ENCODE measurements around the gene DHFR. TPM values are rescaled to one million over a fixed set of nuclear protein-coding genes. Genes with fewer than 3 reads are reported as not detected.
"Not testable (repeated sequence)": the region's sequence is repeated elsewhere in the genome, so short reads cannot be mapped to it uniquely, and the experiment has no call there.

The DHFR gene
- total and polyA plus RNA-seq, 8 donors, result 19.5 to 69.8 (median 43.7) TPM

DNA sequence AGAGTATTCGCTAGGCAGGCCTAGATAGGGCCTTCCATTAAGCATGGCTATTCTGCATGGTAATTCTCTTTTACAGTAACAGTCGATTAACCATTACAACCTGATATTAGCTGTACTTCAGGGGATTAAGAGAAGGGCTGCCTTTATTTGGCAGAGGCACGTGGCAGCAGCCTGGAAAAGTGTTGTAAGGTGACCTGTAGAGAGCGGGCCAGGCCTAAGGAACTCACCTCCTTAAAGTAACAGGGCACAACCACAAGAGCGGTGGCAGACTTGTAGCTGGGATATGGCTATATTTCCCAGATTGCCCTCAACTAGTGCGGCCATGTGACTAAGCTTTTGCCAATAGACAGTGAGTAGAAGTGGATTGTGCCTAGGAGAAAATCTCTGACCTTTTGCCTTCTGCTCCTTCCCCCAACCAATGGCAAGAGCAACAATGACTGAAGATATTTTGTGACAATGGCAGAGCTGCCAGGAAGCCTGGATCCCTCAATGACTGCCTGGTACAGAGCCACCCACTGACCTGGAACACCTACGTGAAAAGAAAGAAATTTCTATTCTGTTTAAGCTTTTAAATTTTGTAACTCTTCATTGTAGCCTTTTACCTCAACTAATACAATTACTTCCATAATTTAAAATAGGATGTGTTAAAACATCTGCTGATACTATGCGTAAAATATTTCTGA is 65.8 kb downstream of the DHFR start:
- Histone ChIP-seq H3K9me3 (no peaks in the 10 kb centered on the region), H3K4me1 (peaks cover 0 to 7% of the 10 kb centered on the region in 2 donors), H3K27me3 (no peaks in the 10 kb centered on the region), H3K4me3 (no peak overlapping the region), H3K27ac (no peak overlapping the region), H3K36me3 (no peaks in the 10 kb centered on the region)
- DNase-seq, result no peak
- TF ChIP-seq, protein P1, sequence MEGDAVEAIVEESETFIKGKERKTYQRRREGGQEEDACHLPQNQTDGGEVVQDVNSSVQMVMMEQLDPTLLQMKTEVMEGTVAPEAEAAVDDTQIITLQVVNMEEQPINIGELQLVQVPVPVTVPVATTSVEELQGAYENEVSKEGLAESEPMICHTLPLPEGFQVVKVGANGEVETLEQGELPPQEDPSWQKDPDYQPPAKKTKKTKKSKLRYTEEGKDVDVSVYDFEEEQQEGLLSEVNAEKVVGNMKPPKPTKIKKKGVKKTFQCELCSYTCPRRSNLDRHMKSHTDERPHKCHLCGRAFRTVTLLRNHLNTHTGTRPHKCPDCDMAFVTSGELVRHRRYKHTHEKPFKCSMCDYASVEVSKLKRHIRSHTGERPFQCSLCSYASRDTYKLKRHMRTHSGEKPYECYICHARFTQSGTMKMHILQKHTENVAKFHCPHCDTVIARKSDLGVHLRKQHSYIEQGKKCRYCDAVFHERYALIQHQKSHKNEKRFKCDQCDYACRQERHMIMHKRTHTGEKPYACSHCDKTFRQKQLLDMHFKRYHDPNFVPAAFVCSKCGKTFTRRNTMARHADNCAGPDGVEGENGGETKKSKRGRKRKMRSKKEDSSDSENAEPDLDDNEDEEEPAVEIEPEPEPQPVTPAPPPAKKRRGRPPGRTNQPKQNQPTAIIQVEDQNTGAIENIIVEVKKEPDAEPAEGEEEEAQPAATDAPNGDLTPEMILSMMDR (IDR thresholded peaks at IDR 0.05), result no peak
- ATAC-seq, result no peak
- intact Hi-C loops (cut with DNase I), result no loop called here

DNA sequence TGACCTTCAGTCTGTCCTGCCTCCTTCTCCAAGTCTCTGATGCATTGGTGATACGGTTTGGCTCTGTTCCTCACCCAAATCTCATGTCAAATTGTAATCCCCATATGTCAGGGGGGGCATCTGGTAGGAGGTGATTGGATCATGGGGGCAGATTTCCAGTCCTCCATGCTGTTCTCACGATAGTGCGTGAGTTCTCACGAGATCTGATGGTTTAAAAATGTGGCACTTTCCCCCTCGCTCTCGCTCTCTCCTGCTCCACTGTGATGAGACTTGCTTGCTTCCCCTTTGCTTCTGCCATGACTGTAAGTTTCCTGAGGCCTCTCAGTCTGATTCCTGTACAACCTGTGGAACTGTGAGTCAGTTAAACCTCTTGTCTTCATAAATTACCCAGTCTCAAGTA is 70.0 kb downstream of the DHFR start:
- no peaks in the 10 kb centered on the region for H3K36me3 ChIP-seq
- no peaks in the 10 kb centered on the region for H3K9me3 ChIP-seq
- no peaks in the 10 kb centered on the region for H3K27me3 ChIP-seq
- intact Hi-C loops (cut with DNase I), result no loop called here
- DNase-seq (no peak), ATAC-seq (no peak)
- no peak overlapping the region for H3K27ac ChIP-seq
- H3K4me3 ChIP-seq, result no peak overlapping the region
- no peaks in the 10 kb centered on the region for H3K4me1 ChIP-seq
- TF ChIP-seq, protein P1 (IDR thresholded peaks at IDR 0.05), result no peak

DNA sequence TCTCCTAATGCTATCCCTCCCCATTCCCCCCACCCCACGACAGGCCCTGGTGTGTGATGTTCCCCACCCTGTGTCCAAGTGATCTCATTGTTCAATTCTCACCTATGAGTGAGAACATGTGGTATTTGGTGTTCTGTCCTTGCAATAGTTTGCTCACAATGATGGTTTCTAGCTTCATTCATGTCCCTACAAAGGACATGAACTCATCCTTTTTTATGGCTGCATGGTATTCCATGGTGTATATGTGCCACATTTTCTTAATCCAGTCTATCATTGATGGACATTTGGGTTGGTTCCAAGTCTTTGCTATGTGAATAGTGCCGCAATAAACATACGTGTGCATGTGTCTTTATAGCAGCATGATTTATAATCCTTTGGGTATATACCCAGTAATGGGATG is 74.5 kb downstream of the DHFR start:
- H3K36me3 ChIP-seq; H3K9me3 ChIP-seq; H3K4me1 ChIP-seq; DNase-seq; ATAC-seq; H3K27ac ChIP-seq; intact Hi-C loops (cut with DNase I); H3K4me3 ChIP-seq: not testable (repeated sequence)
- peaks cover 3 to 11% of the 10 kb centered on the region in 2 donors for H3K27me3 ChIP-seq

DNA sequence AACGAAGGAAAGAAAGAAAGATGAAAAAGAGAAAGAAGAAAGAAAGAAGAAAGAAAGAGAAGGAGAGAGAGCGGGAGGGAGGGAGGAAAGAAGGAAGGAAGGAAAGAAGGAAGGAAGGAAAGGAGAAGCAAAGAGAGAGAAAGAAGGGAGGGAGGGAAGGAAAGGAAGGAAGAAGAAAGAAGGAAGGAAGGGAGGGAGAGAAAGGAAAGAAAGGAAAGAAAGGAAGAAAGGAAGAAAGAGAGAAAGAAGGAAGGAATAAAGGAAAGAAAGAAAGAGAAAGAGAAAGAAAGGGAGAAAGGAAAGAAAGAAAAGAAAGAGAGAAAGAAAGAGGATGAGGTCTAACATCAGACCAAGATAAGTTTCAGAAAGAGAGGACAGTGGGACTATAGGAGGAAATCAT is 75.7 kb downstream of the DHFR start:
- no peaks in the 10 kb centered on the region for H3K36me3 ChIP-seq
- no peak overlapping the region for H3K4me3 ChIP-seq
- H3K27ac ChIP-seq, result no peak overlapping the region
- H3K27me3 ChIP-seq, result peaks cover 4 to 19% of the 10 kb centered on the region in 2 donors
- TF ChIP-seq, protein P1 (IDR thresholded peaks at IDR 0.05), result no peak
- no peaks in the 10 kb centered on the region for H3K9me3 ChIP-seq
- intact Hi-C loops (cut with DNase I), result no loop called here
- H3K4me1 ChIP-seq, result no peaks in the 10 kb centered on the region
- ATAC-seq (no peak), DNase-seq (no peak)

DNA sequence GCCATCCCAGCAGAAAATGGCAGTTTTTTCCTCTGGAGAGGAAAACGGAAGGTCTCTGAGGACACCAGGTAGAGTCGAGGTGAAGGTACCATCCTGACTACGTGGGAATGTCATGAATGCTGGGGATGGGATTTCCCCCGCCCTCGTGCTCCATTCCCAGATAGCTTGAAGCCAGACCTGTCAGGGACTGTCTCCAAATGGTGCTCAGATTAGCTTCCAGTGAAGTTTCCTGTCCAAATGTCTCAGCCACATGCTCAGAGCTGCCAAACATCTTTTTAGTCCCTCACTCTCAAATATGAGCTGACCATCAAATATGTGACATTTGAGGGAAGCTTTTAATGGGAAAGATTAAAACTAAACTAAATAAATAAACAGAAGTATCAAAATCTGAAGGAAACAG is 77.1 kb downstream of the DHFR start:
- H3K27ac ChIP-seq, result no peak overlapping the region
- TF ChIP-seq, protein P1 (IDR thresholded peaks at IDR 0.05), result no peak

DNA sequence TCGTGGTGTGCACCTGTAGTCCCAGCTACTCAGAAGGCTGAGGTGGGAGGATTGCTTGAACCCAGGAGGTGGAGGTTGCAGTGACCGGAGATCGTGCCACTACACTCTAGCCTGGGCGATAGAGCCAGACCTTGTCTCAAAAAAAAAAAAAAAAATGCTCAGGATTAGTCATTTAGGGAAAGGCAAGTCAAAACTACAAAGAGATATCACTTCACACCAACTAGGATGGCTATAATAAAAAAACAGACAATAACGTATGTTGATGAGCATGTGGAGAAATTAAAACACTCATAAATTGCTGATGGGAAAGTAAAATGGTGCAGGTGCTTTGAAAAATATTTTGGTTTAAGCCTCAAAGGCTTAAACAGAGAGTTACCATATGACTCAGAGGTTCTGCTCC is 78.4 kb downstream of the DHFR start:
- no peaks in the 10 kb centered on the region for H3K4me1 ChIP-seq
- H3K36me3 ChIP-seq, result no peaks in the 10 kb centered on the region
- ATAC-seq, result no peak
- no peak for DNase-seq
- intact Hi-C loops (cut with DNase I), result no loop called here
- no peak overlapping the region for H3K27ac ChIP-seq
- no peak overlapping the region for H3K4me3 ChIP-seq
- peaks cover 4 to 45% of the 10 kb centered on the region in 2 donors for H3K27me3 ChIP-seq
- H3K9me3 ChIP-seq, result no peaks in the 10 kb centered on the region
- TF ChIP-seq, protein P1 (IDR thresholded peaks at IDR 0.05), result no peak

More for the DNA sequence above, 77.1 kb downstream of the DHFR start:
- no peaks in the 10 kb centered on the region for H3K4me1 ChIP-seq
- intact Hi-C loops (cut with DNase I), result no loop called here
- no peaks in the 10 kb centered on the region for H3K9me3 ChIP-seq
- no peak overlapping the region for H3K4me3 ChIP-seq
- ATAC-seq (no peak), DNase-seq (no peak)
- peaks cover 4 to 32% of the 10 kb centered on the region in 2 donors for H3K27me3 ChIP-seq
- no peaks in the 10 kb centered on the region for H3K36me3 ChIP-seq

Measured in left lung (tissue), 10 donors.